Mesenchymal stem cell (in vitro differentiated cells and primary cell): ENCODE data around the gene PANK4.
"Not testable (repeated sequence)": the region's sequence is repeated elsewhere in the genome, so short reads cannot be mapped to it uniquely, and the experiment has no call there.

ENCODE experiments used
- DNase-seq: peaks from one replicate; pipeline ENCODE4 v3.0.0-alpha.2; 2013
- H2AFZ ChIP-seq: one replicate; pipeline ENCODE4 v1.6.1; 2013; ENCODE audit warnings: low read depth, mild to moderate bottlenecking, control low read depth, inconsistent platforms, low read length, moderate library complexity
- H2AK5ac ChIP-seq: 2 replicates; pipeline ENCODE4 v1.6.1; 2013; ENCODE audit warnings: low read length, moderate library complexity, mild to moderate bottlenecking, inconsistent platforms; ENCODE audit not compliant: severe bottlenecking
- H2BK120ac ChIP-seq: one replicate; pipeline ENCODE4 v1.6.1; 2013; ENCODE audit warnings: low read depth, mild to moderate bottlenecking, inconsistent platforms, low read length, moderate library complexity
- H2BK12ac ChIP-seq, 2 experiments: one replicate each; pipeline ENCODE4 v1.6.1; 2013; ENCODE audit warnings: inconsistent platforms in 2 of 2, low read length in 2 of 2, mild to moderate bottlenecking in 2 of 2, moderate library complexity in 2 of 2, control low read depth in 1 of 2
- H2BK15ac ChIP-seq: one replicate; pipeline ENCODE4 v1.6.1; 2013; ENCODE audit warnings: mild to moderate bottlenecking, low read depth, inconsistent platforms; ENCODE audit not compliant: poor library complexity, severe bottlenecking
- H2BK5ac ChIP-seq: 2 replicates; pipeline ENCODE4 v1.6.1; 2013; ENCODE audit warnings: low read depth, mild to moderate bottlenecking, low read length, control low read depth, inconsistent platforms; ENCODE audit not compliant: poor library complexity, severe bottlenecking
- H3K14ac ChIP-seq, 2 experiments: one replicate each; pipeline ENCODE4 v1.6.1; 2013; ENCODE audit warnings: inconsistent platforms in 2 of 2, low read length in 2 of 2, control low read depth in 1 of 2, mild to moderate bottlenecking in 1 of 2, moderate library complexity in 1 of 2
- H3K18ac ChIP-seq, 2 experiments: one replicate each; pipeline ENCODE4 v1.6.1; 2013; ENCODE audit warnings: inconsistent platforms in 2 of 2, low read length in 2 of 2, control low read depth in 1 of 2, low read depth in 1 of 2, mild to moderate bottlenecking in 1 of 2
- H3K23ac ChIP-seq, 2 experiments: one replicate each; pipeline ENCODE4 v1.6.1; 2013; ENCODE audit warnings: inconsistent platforms in 2 of 2, low read length in 2 of 2, mild to moderate bottlenecking in 2 of 2, moderate library complexity in 2 of 2, control low read depth in 1 of 2
- H3K27ac ChIP-seq: 2 replicates; pipeline ENCODE4 v1.5.1; 2013; ENCODE audit warnings: mild to moderate bottlenecking, moderate library complexity, low read length, control low read depth, inconsistent platforms; ENCODE audit not compliant: poor library complexity, severe bottlenecking
- H3K27me3 ChIP-seq, 2 experiments: 2 replicates each; pipeline versions ENCODE4 v1.6.1 to v1.7.0; 2013; ENCODE audit warnings: low read length in 2 of 2, mild to moderate bottlenecking in 2 of 2, moderate library complexity in 2 of 2, control low read depth in 1 of 2, inconsistent platforms in 1 of 2; ENCODE audit not compliant: control insufficient read depth in 1 of 2, insufficient read depth in 1 of 2
- H3K36me3 ChIP-seq, 2 experiments: 2 replicates each; pipeline versions ENCODE4 v1.6.1 to v1.7.0; 2013; ENCODE audit warnings: low read length in 2 of 2, control low read depth in 1 of 2, inconsistent platforms in 1 of 2, low read depth in 1 of 2, mild to moderate bottlenecking in 1 of 2; ENCODE audit not compliant: insufficient read depth in 2 of 2, control insufficient read depth in 1 of 2
- H3K4ac ChIP-seq, 2 experiments: one replicate each; pipeline ENCODE4 v1.6.1; 2013; ENCODE audit warnings: inconsistent platforms in 2 of 2, low read length in 2 of 2, mild to moderate bottlenecking in 2 of 2, moderate library complexity in 2 of 2, control low read depth in 1 of 2, low read depth in 1 of 2
- H3K4me1 ChIP-seq: 2 replicates; pipeline ENCODE4 v1.6.1; 2013; ENCODE audit warnings: low read depth, low read length, control low read depth; ENCODE audit not compliant: control insufficient read depth, insufficient read depth
- H3K4me2 ChIP-seq: 2 replicates; pipeline ENCODE4 v1.6.1; 2013; ENCODE audit warnings: low read length, mild to moderate bottlenecking, inconsistent platforms; ENCODE audit not compliant: poor library complexity, severe bottlenecking
- H3K4me3 ChIP-seq, 2 experiments: 2 replicates each; pipeline versions ENCODE4 v1.5.1 to v1.7.0; 2013; ENCODE audit warnings: low read length in 2 of 2, mild to moderate bottlenecking in 2 of 2, control low read depth in 1 of 2, low read depth in 1 of 2; ENCODE audit not compliant: insufficient read depth in 1 of 2
- H3K79me1 ChIP-seq: replicated peaks from 2 replicates; pipeline ENCODE4 v1.6.1; 2013; ENCODE audit warnings: mild to moderate bottlenecking, control low read depth, low read length, inconsistent platforms; ENCODE audit not compliant: poor library complexity, severe bottlenecking
- H3K9ac ChIP-seq: 2 replicates; pipeline ENCODE4 v1.7.0; 2013; ENCODE audit warnings: mild to moderate bottlenecking, low read length, moderate library complexity
- H3K9me3 ChIP-seq: 2 replicates; pipeline ENCODE4 v1.7.0; 2013; ENCODE audit warnings: mild to moderate bottlenecking, low read length; ENCODE audit not compliant: control insufficient read depth
- H4K8ac ChIP-seq: one replicate; pipeline ENCODE4 v1.6.1; 2013; ENCODE audit warnings: inconsistent platforms, mild to moderate bottlenecking, low read length, moderate library complexity
- H4K91ac ChIP-seq: one replicate; pipeline ENCODE4 v1.6.1; 2013; ENCODE audit warnings: mild to moderate bottlenecking, low read length, inconsistent platforms
- WGBS: methylation state at CpG from one replicate; pipeline ENCODE4 v1.1.7; 2013; ENCODE audit warnings: mixed read lengths; 5-methylcytosine and 5-hydroxymethylcytosine counted together

The PANK4 gene

DNA sequence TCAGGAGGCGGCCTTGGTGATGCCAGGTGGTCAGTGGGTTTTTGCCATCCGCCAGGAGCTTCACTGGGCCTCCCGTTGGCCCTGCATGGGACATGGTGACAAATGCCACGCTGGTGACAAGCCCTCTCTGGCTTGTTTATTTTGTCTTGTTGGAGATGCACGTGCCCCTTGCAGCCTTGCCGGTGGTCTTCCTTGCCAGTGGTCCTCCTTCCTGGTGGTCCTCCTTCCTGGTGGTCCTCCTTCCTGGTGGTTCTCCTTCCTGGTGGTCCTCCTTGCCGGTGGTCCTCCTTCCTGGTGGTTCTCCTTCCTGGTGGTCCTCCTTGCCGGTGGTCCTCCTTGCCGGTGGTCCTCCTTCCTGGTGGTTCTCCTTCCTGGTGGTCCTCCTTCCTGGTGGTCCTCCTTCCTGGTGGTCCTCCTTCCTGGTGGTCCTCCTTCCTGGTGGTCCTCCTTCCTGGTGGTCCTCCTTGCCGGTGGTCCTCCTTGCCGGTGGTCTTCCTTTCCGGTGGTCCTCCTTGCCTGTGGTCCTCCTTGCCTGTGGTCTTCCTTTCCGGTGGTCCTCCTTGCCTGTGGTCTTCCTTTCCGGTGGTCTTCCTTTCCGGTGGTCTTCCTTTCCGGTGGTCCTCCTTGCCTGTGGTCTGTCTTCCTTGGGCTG is 67.2 kb downstream of the PANK4 start:
- H3K23ac ChIP-seq, H3K36me3 ChIP-seq, H3K4me3 ChIP-seq, H2BK5ac ChIP-seq, H3K14ac ChIP-seq, H3K4me2 ChIP-seq, H3K27ac ChIP-seq, H2AK5ac ChIP-seq, H2AFZ ChIP-seq, DNase-seq, H2BK12ac ChIP-seq, H4K91ac ChIP-seq, H3K9me3 ChIP-seq, H3K4ac ChIP-seq, H2BK15ac ChIP-seq, H3K9ac ChIP-seq, H4K8ac ChIP-seq, H3K18ac ChIP-seq, H2BK120ac ChIP-seq: not testable (repeated sequence)
- Histone ChIP-seq H3K4me1 (peaks cover 80% of the 10 kb centered on the region), H3K79me1 (peaks cover 35% of the 10 kb centered on the region), H3K27me3 (peaks cover 0 to 25% of the 10 kb centered on the region in 2 experiments)
- WGBS, result 86% methylated on average over 16 of the region's 16 CpGs

DNA sequence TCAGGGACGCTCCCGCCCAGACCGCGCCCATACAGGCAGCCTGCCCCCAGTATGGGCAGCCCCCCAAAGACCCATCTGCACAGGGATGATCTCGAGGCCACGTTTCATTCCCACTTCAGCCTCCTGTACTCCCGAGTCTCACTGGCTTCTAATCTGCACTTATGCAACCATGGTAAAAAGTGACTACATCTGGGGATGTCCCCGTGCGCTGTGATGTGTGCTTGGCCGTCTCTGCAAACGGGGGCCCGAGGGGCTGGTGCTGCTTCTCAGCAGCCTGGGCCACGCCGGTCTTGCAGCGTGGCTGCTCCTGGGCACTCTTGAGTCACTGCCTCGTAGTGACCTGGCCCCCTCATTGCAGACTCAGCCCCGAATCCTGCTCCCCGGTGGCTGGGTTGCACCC is 67.7 kb downstream of the PANK4 start:
- Histone ChIP-seq H3K27ac (no peak overlapping the region), H3K4ac (no peak overlapping the region), H4K91ac (no peak overlapping the region), H3K9ac (no peak overlapping the region), H3K27me3 (peaks cover 0 to 19% of the 10 kb centered on the region in 2 experiments), H3K18ac (no peak overlapping the region), H3K14ac (no peak overlapping the region), H2BK5ac (no peak overlapping the region), H3K23ac (no peak overlapping the region), H3K9me3 (no peaks in the 10 kb centered on the region), H3K79me1 (peaks cover 29% of the 10 kb centered on the region), H4K8ac (no peak overlapping the region), H2BK12ac (no peak overlapping the region), H3K4me3 (no peak overlapping the region), H3K36me3 (peaks cover 0 to 6% of the 10 kb centered on the region in 2 experiments), H3K4me1 (peaks cover 84% of the 10 kb centered on the region), H2AK5ac (no peak overlapping the region), H2BK15ac (no peak overlapping the region), H2BK120ac (no peak overlapping the region), H2AFZ (no peak overlapping the region), H3K4me2 (no peak overlapping the region)
- DNase-seq, result no peak
- WGBS, result 91% methylated on average over 18 of the region's 18 CpGs
